Testis (tissue), 2 donors: ENCODE data around the gene SPATA1.

Experiments
- POLR2A ChIP-seq: fragments of 450-650 bp; IDR thresholded peaks from one replicate; pipeline ENCODE4 v1.6.1; 2017; ENCODE audit warnings: antibody characterized with exemption, mild to moderate bottlenecking, moderate library complexity
- TF ChIP-seq, protein P1 (sequence below), 3 experiments: fragments of 450-650 bp in 2 of 3; fragments of 200-600 bp in 1 of 3; sonication (generic) in 1 of 3; IDR thresholded peaks; one replicate each; pipeline ENCODE4 v1.5.1; 2016 to 2019; ENCODE audit warnings: antibody characterized with exemption in 3 of 3, mild to moderate bottlenecking in 2 of 3, moderate library complexity in 1 of 3

- TF ChIP-seq, protein P1, sequence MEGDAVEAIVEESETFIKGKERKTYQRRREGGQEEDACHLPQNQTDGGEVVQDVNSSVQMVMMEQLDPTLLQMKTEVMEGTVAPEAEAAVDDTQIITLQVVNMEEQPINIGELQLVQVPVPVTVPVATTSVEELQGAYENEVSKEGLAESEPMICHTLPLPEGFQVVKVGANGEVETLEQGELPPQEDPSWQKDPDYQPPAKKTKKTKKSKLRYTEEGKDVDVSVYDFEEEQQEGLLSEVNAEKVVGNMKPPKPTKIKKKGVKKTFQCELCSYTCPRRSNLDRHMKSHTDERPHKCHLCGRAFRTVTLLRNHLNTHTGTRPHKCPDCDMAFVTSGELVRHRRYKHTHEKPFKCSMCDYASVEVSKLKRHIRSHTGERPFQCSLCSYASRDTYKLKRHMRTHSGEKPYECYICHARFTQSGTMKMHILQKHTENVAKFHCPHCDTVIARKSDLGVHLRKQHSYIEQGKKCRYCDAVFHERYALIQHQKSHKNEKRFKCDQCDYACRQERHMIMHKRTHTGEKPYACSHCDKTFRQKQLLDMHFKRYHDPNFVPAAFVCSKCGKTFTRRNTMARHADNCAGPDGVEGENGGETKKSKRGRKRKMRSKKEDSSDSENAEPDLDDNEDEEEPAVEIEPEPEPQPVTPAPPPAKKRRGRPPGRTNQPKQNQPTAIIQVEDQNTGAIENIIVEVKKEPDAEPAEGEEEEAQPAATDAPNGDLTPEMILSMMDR (IDR thresholded peaks at IDR 0.05), result peak in 2 of 3 experiments; percentile 33 to 49
- TF ChIP-seq POLR2A, result no peak
Measured at GRCh38 chr1:84603941-84604830, 98.0 kb downstream of the SPATA1 start.
